GM12891 (cell line): ENCODE measurements around the gene SIAH3.

Experiments used
- DNase-seq: peaks from one replicate; pipeline ENCODE4 v3.0.0; 2011; ENCODE audit warnings: low spot score; ENCODE audit not compliant: insufficient read length
- FAIRE-seq: peaks from 2 replicates; lab custom pipeline; 2011; peaks lifted over from hg19 to GRCh38; lab: Jason Lieb, UNC
- PAX5 ChIP-seq: IDR thresholded peaks from 2 replicates; pipeline ENCODE4 v1.6.1; 2011; ENCODE audit warnings: low read length, moderate library complexity, mild to moderate bottlenecking; ENCODE audit not compliant: insufficient read depth, severe bottlenecking
- POLR2A ChIP-seq: IDR thresholded peaks from 2 replicates; pipeline ENCODE4 v1.6.1; 2011; ENCODE audit warnings: low read depth, low read length, control low read depth
- POLR2AphosphoS5 ChIP-seq: IDR thresholded peaks from 2 replicates; pipeline ENCODE4 v1.6.1; 2011; ENCODE audit warnings: low read depth, low read length, control low read depth
- POU2F2 ChIP-seq: IDR thresholded peaks from 2 replicates; pipeline ENCODE4 v1.6.1; 2011; ENCODE audit warnings: low read depth, mild to moderate bottlenecking, control low read depth, low read length, moderate library complexity
- SPI1 ChIP-seq: IDR thresholded peaks from 2 replicates; pipeline ENCODE4 v1.6.1; 2011; ENCODE audit warnings: low read depth, low read length, control low read depth
- TAF1 ChIP-seq: IDR thresholded peaks from 2 replicates; pipeline ENCODE4 v1.6.1; 2011; ENCODE audit warnings: low read depth, low read length, control low read depth

Gene SIAH3

GRCh38 chr13:45779901-45780300 lies 71.7 kb downstream of the SIAH3 start:
- no peak for FAIRE-seq
- DNase-seq, result no peak
- TF ChIP-seq POLR2A (no peak), TAF1 (no peak), SPI1 (no peak), PAX5 (no peak), POU2F2 (no peak), POLR2AphosphoS5 (no peak)

GRCh38 chr13:45778882-45779281 lies 72.7 kb downstream of the SIAH3 start:
- no peak for TF ChIP-seq TAF1
- TF ChIP-seq POLR2A, result no peak
- TF ChIP-seq POU2F2, result no peak
- no peak for TF ChIP-seq SPI1
- no peak for TF ChIP-seq POLR2AphosphoS5
- TF ChIP-seq PAX5, result no peak
- DNase-seq, result no peak
- FAIRE-seq, result no peak

GRCh38 chr13:45776748-45777147 lies 74.8 kb downstream of the SIAH3 start:
- TF ChIP-seq POU2F2 (no peak), PAX5 (no peak), POLR2A (no peak), TAF1 (no peak), POLR2AphosphoS5 (no peak), SPI1 (no peak)
- no peak for DNase-seq
- FAIRE-seq, result no peak

- FAIRE-seq, result no peak
- TF ChIP-seq PAX5 (no peak), POLR2AphosphoS5 (no peak), SPI1 (no peak), TAF1 (no peak), POU2F2 (no peak), POLR2A (no peak)
- no peak for DNase-seq
Observed at GRCh38 chr13:45775401-45775963, 76.1 kb downstream of the SIAH3 start.

DNA sequence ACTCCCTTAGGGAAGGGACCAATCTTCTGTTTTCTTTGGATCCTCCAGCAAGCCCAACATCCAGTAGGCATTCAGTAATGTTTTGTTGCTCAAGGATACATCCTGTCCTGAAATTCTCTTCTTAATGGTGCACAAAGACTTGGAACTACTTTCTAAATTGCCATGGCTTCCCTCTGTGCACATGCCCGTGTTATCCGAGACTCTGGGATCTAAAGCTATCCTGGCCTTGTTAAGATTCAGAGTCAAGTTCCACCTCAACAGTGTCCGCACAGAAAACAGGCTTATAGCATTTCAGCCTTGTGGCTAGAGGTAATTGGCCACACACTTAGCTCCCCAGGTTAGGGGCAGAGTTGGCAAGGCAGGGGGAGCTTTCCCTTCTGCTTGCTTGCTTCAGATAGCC lies 77.6 kb downstream of the SIAH3 start:
- DNase-seq (no peak), FAIRE-seq (no peak)
- no peak for TF ChIP-seq POU2F2
- TF ChIP-seq TAF1, result no peak
- no peak for TF ChIP-seq POLR2A
- no peak for TF ChIP-seq SPI1
- no peak for TF ChIP-seq POLR2AphosphoS5
- no peak for TF ChIP-seq PAX5

DNA sequence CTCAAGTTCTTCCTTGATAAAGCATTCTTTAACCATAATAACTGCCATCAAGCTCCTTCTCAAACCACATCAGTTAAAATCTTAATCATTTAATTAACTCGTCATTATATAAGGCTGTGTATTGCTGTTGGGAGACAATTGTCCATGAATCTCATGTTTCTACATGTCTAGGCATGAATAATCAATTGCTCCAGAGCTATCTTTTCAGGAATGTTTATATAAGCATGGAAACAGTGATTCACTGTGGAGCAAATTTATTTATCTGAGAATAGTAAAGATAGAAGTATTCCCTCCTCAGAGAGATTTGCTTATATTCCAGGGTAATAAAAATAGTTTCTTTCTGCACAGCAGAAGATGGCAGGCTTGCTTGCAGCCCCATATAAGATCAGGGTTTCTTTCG lies 78.3 kb downstream of the SIAH3 start:
- FAIRE-seq, result no peak
- DNase-seq, result no peak
- no peak for TF ChIP-seq SPI1
- no peak for TF ChIP-seq POLR2AphosphoS5
- TF ChIP-seq POLR2A, result no peak
- TF ChIP-seq PAX5, result no peak
- no peak for TF ChIP-seq TAF1
- no peak for TF ChIP-seq POU2F2

- DNase-seq (no peak), FAIRE-seq (no peak)
- no peak for TF ChIP-seq SPI1
- TF ChIP-seq POLR2A, result no peak
- TF ChIP-seq POLR2AphosphoS5, result no peak
- TF ChIP-seq POU2F2, result no peak
- no peak for TF ChIP-seq TAF1
- no peak for TF ChIP-seq PAX5
Observed at GRCh38 chr13:45770886-45771285, 80.7 kb downstream of the SIAH3 start.

- DNase-seq (no peak), FAIRE-seq (no peak)
- TF ChIP-seq POU2F2, result no peak
- no peak for TF ChIP-seq PAX5
- no peak for TF ChIP-seq TAF1
- no peak for TF ChIP-seq POLR2AphosphoS5
- TF ChIP-seq SPI1, result no peak
- TF ChIP-seq POLR2A, result no peak
Observed at GRCh38 chr13:45768656-45769479, 82.7 kb downstream of the SIAH3 start.

DNA sequence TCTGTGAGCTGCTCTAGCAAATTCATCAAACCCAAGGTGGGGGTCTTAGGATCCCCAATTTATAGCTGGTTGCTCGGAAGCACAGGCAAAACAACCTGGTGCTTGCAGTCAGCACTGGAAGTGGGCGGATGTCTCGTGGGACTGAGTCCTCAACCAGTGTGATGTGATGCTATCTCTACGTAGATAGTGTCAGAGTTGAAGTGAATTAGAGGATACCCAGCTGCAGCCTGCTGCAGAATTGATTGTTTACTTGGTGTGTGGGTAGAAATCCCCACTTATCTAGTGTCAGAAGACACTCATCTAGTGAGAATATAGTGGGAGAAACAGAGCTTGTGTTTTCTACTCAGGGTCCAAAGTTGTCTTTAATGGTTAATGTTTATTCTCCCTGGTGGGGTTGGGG lies 86.1 kb downstream of the SIAH3 start:
- FAIRE-seq, result no peak
- DNase-seq, result no peak
- no peak for TF ChIP-seq POLR2A
- TF ChIP-seq POLR2AphosphoS5, result no peak
- TF ChIP-seq SPI1, result no peak
- TF ChIP-seq POU2F2, result no peak
- no peak for TF ChIP-seq TAF1
- no peak for TF ChIP-seq PAX5
